GM19372 (cell line): ENCODE data around the gene BRD3.

Source experiments
- ATAC-seq: cut with Tn5 transposase; IDR thresholded peaks from one replicate; pipeline ENCODE4 v1.9.1; 2021; ENCODE audit warnings: mild to moderate bottlenecking, low read depth, moderate library complexity; ENCODE audit not compliant: unreplicated experiment

Gene BRD3

DNA sequence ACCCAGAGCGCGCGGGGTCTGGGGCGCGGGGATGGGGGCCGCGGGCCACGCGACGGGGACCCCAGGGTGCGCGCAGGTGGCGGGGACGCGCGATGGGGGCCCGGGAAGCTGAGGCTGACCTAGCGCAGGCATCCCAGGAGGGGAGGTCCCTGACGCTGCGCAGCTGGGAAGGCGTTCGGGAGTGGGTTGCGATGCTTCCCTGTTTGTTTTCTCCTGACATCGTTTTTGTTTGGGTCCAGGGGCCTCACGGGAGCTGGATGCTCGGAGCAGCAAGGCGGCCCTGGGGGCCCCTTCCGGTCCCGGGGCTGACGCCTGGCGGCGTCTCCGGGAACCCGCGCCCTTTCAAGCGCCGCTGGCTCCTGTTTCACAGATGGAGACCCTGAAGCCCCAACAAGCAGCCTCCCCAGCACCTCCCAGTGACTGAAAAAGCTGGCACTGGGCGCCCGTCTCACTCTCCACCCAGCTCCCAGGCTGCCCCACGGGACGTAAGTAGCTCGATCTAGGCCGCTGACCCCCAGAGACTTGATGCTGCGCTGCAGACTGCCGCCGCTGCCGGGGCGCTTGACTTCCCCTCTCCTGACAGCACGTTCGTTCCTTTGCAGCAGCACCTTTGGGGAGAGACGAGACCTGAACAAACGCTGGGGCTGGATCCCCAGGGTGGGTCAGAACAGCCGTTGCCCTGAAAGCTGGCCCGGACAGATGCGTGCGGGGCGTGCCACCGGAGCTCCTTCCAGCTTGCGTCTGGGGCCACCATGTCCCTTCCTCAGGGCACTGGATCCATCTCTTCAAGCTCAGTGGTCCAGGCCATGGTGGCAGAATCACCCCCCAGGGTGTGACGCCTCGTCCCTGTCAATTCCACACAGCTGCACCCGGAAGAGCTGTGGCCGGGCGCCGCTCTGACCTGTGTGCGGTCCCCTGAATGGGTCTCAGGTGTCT lies 42.0 kb downstream of the BRD3 start:
- peak; percentile 14 for ATAC-seq

DNA sequence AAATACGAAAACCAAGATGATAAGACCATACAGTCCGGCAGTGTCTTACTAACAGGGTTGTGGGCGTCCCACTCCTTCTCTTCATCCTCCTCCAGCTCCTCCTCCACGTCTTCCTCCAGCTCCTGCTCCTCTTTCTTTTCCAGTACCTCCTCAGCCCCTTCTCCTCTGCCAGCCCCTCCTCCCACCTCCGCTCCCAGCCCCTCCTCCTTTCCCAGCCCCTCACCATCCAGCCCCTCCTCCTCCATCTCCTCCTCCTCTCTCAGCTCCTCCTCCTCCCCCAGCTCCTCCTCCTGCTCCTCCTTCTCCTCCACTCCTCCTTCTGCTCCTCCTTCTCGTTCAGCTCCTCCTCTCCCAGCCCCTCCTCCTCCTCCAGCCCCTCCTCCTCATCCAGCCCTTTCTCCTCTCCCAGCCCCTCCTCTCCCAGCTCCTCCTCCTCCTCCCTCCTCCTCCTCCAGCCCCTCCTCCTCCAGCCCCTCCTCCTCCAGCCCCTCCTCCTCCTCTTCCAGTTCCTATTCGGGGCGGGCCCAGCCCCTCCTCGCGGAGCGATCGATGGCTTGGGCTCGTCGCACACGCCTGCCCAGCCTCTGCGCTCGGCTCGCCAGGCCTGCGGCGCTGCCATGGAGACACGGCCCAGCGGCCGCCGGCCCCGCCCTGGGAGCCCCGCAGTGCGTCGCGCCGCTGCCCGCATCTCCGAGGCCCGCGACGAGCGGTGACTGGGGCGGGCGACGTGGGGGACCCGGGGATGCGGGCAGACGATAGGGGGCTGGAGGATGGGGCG lies 42.8 kb downstream of the BRD3 start, which contains the start of gene BRD3OS:
Gene BRD3OS, plus strand, starts transcription at position 654 of the 778 bp plus-strand sequence. CDS start 1,267 bp downstream, outside the sequence.
- ATAC-seq = peak; percentile 89

DNA sequence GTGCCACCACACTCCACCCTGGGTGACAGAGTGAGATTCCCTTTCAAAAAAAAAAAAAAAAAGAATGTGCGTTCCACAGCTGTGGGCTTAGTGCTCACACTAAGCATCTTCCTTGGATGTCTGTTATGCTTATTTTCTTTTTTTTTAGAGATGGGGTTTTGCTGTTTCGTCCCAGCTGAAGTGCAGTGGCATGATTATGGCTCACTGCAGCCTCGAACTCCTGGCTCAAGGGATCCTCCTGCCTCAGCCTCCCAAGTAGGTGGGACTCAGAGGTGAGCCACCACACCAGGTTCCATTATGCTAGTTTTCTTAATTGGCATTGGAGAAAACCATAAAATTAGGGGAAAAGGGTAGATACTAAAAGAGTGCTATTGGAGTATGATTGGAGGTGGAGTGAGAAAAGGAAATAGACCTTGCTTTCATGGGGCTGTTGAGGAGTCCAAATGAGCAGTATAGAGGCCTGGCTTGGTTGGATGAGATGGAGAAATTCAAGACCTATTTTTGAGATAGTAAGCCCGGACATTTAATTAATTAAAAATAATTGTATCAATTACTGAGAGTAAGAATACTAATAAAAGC lies 43.5 kb downstream of the BRD3 start:
- no peak for ATAC-seq

DNA sequence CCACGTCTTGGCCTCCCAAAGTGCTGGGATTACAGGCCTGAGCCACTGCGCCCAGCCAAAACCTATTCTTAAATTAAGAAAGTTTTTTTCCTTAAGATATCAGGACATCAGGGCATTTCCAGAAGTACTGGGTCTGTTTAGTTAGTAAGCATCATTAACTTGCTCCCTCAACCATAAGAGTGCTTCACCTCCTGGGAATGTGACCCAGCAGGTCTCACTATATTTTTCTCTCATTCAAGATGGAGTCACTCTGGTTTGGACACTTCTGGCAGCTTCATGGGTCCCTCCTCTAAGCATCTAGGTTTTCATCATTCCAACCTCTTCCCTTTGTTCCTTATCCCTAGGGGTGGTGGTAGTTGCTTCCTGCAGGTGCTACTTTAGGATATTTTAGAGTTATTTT lies 52.9 kb downstream of the BRD3 start:
- no peak for ATAC-seq

GRCh38 chr9:134011401-134011800 lies 56.4 kb downstream of the BRD3 start:
- no peak for ATAC-seq

DNA sequence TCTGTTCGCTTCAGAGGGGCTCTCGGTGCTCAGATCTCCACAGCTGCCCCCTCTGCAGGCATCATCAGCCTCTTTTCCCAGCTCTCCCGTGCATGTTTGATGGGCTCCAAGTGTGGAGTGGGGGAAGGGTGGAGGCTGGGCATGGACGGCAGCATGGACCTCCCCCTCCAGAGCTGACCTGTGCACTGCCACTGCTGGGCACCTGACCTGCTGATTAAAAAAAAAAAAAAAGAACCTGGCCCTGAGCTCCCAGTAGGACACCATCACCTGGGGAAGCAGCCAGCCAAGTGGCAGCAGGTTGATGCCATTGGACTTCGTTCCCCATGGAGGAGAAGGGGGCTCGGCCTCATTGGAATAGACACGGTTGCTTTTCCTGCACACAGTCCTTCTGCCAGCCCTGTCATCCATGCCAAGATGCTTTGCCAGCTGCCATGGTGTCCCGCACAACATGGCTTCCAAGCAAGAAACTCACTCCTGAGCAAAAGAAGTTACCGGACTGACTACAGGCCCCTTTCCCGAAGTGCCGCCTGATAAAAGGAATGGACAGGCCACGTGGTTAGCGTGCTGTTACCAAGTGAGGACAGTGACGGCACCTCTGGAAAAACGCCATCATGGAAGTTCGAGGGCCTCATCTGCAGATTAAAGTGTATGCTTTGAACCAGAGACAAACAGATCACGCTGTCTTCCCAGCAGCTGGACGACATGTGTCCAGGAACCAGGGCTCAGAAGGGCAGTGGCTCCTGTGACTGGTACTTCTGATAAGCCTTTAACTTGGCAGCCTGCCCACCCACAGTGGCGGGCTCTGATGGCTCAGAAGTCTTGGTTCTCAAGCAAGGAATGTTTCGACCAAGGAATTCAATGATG lies 57.3 kb downstream of the BRD3 start:
- ATAC-seq = no peak

GRCh38 chr9:134007571-134007970 lies 60.3 kb downstream of the BRD3 start:
- ATAC-seq = no peak

DNA sequence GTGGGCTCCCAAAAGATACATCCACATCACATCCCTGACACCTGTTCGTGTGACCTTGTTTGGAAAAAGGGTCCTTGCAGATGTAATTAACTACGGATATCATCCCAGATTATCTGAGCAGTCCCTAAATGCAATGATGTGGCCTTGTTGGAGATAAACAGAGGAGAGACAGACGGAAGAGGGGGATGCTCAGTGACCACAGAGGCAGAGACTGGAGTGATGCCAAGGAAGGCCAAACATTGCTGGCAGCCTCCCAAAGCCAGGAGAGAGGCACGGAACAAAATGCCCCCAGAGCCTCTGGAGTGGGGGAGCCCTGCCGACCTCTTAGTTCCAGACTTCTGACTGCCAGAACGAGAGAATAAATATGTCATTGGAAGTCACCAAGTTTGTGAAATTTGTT lies 60.7 kb downstream of the BRD3 start:
- no peak for ATAC-seq

GRCh38 chr9:134005381-134005780 lies 62.4 kb downstream of the BRD3 start:
- ATAC-seq = no peak

DNA sequence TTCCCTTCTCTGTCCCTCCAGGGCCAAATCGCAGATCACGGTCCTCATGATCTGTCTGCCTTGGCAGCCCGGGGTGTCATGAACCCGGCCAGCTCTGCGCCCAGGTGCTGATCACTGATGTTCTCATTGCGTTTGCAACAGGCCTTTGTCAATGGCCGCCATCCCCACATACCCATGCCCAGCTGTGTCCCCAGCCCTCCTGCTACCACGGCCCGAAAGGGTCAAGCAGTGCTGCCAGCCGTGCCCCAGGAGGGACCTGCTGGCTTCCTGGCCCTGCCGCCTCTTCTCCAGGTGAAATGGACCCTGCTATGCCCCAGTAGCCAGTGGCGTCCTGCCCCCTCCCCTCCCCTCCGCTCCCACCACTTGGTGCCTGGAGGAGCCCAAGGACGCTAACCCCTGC lies 62.9 kb downstream of the BRD3 start:
- no peak for ATAC-seq

DNA sequence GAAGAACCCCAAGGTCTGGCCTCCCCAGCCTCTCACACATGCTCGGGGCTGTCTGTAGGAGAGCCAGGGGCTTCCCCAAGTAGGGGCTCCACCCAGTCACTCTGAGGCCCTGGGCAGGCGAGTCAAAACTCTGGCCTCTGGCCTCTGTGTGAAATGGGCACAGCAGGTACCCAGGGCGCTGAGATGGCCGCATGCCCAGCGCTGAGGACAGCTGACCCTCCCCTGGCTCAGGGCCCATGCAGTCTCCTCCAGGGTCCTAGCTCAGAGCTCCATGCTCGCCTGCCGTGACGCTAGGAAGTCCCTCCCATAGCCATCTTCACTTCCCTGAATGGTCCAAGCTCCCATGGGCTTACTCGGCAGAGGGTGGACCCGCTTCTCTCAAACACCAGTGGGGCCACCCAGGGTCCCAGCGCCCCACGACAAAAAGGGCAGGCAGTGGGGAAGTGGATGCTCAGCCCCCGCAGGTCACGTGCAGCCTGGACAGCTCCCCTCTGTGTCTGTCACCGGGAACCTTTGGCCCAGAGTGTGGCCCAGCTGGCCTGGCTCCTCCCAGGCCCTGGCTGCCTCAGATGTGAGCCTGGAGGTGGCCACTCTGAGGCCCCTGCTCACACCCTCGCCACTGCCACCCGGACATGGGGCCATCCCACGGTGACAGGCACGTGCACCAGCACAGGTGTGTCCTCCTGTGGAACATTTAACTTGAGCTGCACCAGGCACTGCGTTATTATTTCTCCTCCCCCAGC lies 63.5 kb downstream of the BRD3 start:
- no peak for ATAC-seq

- ATAC-seq = no peak
Observed at GRCh38 chr9:134003237-134003636, 64.6 kb downstream of the BRD3 start.

- ATAC-seq = no peak
Observed at GRCh38 chr9:134002796-134003195, 65.0 kb downstream of the BRD3 start.

DNA sequence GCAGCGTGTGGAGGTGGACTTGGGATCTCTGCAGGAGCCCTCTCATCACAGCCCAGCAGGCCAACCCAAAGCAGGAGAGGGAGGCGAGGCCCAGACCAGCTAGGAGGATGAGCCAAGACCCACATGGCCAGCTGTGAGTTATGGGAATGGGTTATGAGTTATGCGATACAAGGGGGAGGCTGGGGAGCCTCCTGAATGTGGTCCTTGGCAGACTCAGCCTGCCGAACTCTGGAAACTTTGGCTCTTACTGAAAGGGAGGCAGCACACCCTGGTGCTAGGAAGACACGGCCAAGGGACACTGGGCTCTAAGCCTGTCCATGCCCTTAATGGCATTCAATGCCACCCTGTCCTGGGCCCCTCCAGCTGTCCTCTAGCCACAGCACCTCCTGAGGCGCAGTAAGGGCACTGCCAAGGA lies 68.0 kb downstream of the BRD3 start:
- no peak for ATAC-seq

DNA sequence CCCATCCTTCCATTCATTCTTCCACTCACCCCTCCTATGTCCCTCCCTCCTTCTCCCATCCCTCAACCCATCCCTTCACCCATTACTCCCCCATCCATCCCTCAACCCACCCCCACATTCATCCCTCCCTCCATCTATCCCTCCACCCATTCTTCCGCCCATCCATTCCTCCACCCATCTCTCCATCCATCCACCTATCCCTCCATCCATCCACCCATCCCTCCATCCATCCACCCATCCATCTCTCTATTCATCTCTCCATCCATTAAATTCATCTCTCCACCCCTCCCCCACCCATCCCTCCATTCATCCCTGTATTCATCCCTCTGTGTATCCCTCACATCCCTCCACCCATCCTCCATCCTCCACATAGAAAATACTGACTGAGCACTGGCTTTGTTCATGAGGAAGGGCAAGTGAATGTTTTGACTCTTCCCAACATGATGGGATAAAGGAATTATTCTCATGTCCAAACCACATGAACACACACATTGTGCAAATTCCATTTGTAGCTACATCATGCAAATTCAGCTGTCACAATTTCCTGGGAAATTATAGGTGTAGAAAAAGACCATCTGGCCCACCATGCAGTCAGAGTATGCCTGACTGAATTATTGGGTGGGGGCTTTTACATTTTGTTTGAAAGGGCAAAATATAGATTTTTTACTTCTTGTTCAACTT lies 68.8 kb downstream of the BRD3 start:
- ATAC-seq = no peak

- ATAC-seq = no peak
Observed at GRCh38 chr9:133997584-133997983, 70.2 kb downstream of the BRD3 start.

GRCh38 chr9:133996531-133997520 lies 71.0 kb downstream of the BRD3 start:
- ATAC-seq = no peak
